C4-2B (cell line): ENCODE results near the gene MEF2C.

ENCODE experiments used
- CTCF ChIP-seq: fragments of 450-650 bp; conservative IDR thresholded peaks from 2 replicates; pipeline ENCODE4 v1.5.1; 2017; ENCODE audit warnings: mild to moderate bottlenecking
- ZFX ChIP-seq: fragments of 450-650 bp; IDR thresholded peaks from 2 replicates; pipeline ENCODE4 v1.6.1; 2017

DNA sequence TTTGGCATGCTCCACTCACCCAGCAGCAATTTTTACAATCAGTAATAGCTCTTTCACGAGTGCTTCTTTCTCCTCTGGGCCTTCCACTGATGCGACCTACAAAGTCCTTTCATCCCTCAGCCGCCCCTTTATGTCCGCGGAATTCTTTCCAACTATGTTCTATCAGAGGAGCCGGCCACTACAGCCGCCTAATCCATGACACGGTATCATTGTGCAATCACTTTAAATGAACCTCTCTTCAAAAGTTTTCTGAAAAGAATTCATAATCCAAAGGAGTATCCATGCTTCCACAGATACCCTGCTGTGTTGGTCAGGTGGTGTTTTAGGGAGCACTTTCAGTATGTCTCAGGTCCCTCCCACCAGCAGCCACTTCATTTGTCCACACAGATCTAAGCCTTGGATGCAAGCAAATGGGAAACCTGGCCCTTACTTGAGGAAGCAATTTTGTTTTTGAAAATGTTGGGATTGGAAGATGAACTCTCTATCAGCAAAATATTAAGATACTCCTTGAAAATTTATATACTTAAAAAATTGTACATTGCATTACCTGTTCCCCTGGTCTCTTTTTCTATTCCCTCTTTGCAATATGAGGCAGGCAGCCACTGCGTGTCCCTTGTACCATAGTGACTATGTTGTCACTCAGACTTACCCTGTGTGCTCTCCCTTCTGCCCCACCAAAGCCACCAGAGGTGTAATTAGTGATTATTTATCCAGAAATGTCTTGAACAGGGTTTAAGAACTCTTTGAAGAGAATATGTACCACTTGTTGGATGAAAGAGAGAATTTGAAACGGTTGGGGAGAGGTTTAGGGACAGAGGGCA, 12.9 kb upstream of the MEF2C start:
- TF ChIP-seq CTCF = no peak
- no peak for TF ChIP-seq ZFX
